HG03575 (cell line): ENCODE results near the gene GNB5.
"Not testable (repeated sequence)": the region's sequence is repeated elsewhere in the genome, so short reads cannot be mapped to it uniquely, and the experiment has no call there.

Experiments used
- ATAC-seq: cut with Tn5 transposase; IDR thresholded peaks from one replicate; pipeline ENCODE4 v1.9.1; 2021; ENCODE audit not compliant: unreplicated experiment, insufficient number of reproducible peaks, low FRiP score; ENCODE audit errors: extremely low read depth

The GNB5 gene

GRCh38 chr15:52191207-52191606 is at the start of gene GNB5:
Gene GNB5, minus strand, starts transcription at chr15:52191392. Its CDS starts 6,716 bp downstream, at chr15:52184676.
- ATAC-seq: no peak

- no peak for ATAC-seq
Measured at GRCh38 chr15:52240166-52240565, 49.0 kb upstream of the GNB5 start.

- not testable (repeated sequence) for ATAC-seq
Measured at GRCh38 chr15:52238989-52239525, 47.9 kb upstream of the GNB5 start.

- ATAC-seq: no peak
Measured at GRCh38 chr15:52238149-52238548, 47.0 kb upstream of the GNB5 start.

- ATAC-seq: no peak
Measured at GRCh38 chr15:52236013-52236412, 44.8 kb upstream of the GNB5 start.

GRCh38 chr15:52234596-52235541 is 43.7 kb upstream of the GNB5 start:
- no peak for ATAC-seq

- no peak for ATAC-seq
Measured at GRCh38 chr15:52233405-52233804, 42.2 kb upstream of the GNB5 start.

GRCh38 chr15:52232327-52232726 is 41.1 kb upstream of the GNB5 start:
- peak; percentile 49 for ATAC-seq

- no peak for ATAC-seq
Measured at GRCh38 chr15:52230073-52230472, 38.9 kb upstream of the GNB5 start.

GRCh38 chr15:52228921-52229320 is 37.7 kb upstream of the GNB5 start:
- ATAC-seq: no peak

GRCh38 chr15:52227456-52227855 is 36.3 kb upstream of the GNB5 start:
- ATAC-seq: peak; percentile 73

GRCh38 chr15:52225230-52225629 is 34.0 kb upstream of the GNB5 start:
- no peak for ATAC-seq

GRCh38 chr15:52224211-52224610 is 33.0 kb upstream of the GNB5 start:
- no peak for ATAC-seq

- ATAC-seq: no peak
Measured at GRCh38 chr15:52221730-52222129, 30.5 kb upstream of the GNB5 start.

- ATAC-seq: no peak
Measured at GRCh38 chr15:52220937-52221660, 29.9 kb upstream of the GNB5 start.

GRCh38 chr15:52220251-52220650 is 29.1 kb upstream of the GNB5 start:
- ATAC-seq: no peak

- no peak for ATAC-seq
Measured at GRCh38 chr15:52218816-52219215, 27.6 kb upstream of the GNB5 start.

- ATAC-seq: no peak
Measured at GRCh38 chr15:52218371-52218770, 27.2 kb upstream of the GNB5 start.

- no peak for ATAC-seq
Measured at GRCh38 chr15:52217186-52217585, 26.0 kb upstream of the GNB5 start.

GRCh38 chr15:52214553-52214952 is 23.4 kb upstream of the GNB5 start:
- ATAC-seq: no peak
